ENCODE data around the gene HOXA1.

The HOXA1 gene

GRCh38 chr7:27103489-27104226, 7.9 kb upstream of the HOXA1 start:
- no peak overlapping the region for H3K4me3 ChIP-seq (ENCODE audit: low read length)
- DNase-seq (ENCODE audit: low read depth) = no peak
- TF ChIP-seq CTCF (IDR thresholded peaks at IDR 0.05; ENCODE audit: insufficient read depth, low read depth, low read length, missing control alignments) = no peak

GRCh38 chr7:27102581-27103442, 7.0 kb upstream of the HOXA1 start, which contains the start of gene HOXA2:
HOXA2 (minus strand) TSS chr7:27102683; CDS start chr7:27102500, 183 bp downstream.
- no peak for TF ChIP-seq CTCF (IDR thresholded peaks at IDR 0.05; ENCODE audit: insufficient read depth, low read depth, low read length, missing control alignments)
- no peak for DNase-seq (ENCODE audit: low read depth)
- no peak within 1 kb of the TSS for H3K4me3 ChIP-seq (ENCODE audit: low read length)

GRCh38 chr7:27101957-27102580, 6.3 kb upstream of the HOXA1 start:
- H3K4me3 ChIP-seq (ENCODE audit: low read length) = no peak overlapping the region
- DNase-seq (ENCODE audit: low read depth) = no peak
- no peak for TF ChIP-seq CTCF (IDR thresholded peaks at IDR 0.05; ENCODE audit: insufficient read depth, low read depth, low read length, missing control alignments)

- H3K4me3 ChIP-seq (ENCODE audit: low read length) = no peak overlapping the region
- TF ChIP-seq CTCF (IDR thresholded peaks at IDR 0.05; ENCODE audit: insufficient read depth, low read depth, low read length, missing control alignments) = no peak
- DNase-seq (ENCODE audit: low read depth) = no peak
Measured at GRCh38 chr7:27101171-27101956, 5.6 kb upstream of the HOXA1 start.

- no peak for DNase-seq (ENCODE audit: low read depth)
- TF ChIP-seq CTCF (IDR thresholded peaks at IDR 0.05; ENCODE audit: insufficient read depth, low read depth, low read length, missing control alignments) = no peak
- H3K4me3 ChIP-seq (ENCODE audit: low read length) = no peak overlapping the region
Measured at GRCh38 chr7:27100694-27101170, 4.9 kb upstream of the HOXA1 start.

Data from epithelial cell of esophagus (primary cell).